ENCODE results near the gene DENND2A. TPM values are rescaled to one million over a fixed set of nuclear protein-coding genes. Genes with fewer than 3 reads are reported as not detected.

Gene DENND2A
- total RNA-seq, 4 donors from 2014 or later, result 2.0 to 10.9 (median 5.1) TPM

DNA sequence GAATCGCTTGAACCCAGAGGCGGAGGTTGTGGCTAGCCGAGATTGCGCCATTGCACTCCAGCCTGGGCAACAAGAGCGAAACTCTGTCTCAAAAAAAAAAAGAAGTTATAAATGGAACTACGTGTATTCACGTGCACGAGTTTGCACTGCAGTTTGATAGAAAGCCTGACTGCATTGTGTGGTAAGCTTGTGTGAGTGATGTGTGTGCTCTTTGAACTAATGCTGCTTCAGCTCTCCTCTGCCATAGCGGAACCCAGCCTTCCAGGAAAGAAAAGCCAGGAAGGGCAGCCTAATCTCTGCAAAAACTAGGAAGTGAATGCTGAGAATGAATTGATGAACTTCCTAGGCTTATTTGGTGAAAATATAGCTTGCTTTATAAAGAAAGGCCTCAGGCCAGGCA lies 145.7 kb downstream of the DENND2A start:
- TF ChIP-seq POLR2A (IDR thresholded peaks at IDR 0.05) (no peak), CTCF (IDR thresholded peaks at IDR 0.05) (no peak)
- WGBS, 2 donors, result 84 to 90% methylated on average over 9 of the region's 9 CpGs
- no peak for DNase-seq
- no peaks in the 10 kb centered on the region for H3K9me3 ChIP-seq
- intact Hi-C loops (cut with DNase I), result no loop called here
- no peak overlapping the region for H3K27ac ChIP-seq
- no peak overlapping the region for H3K4me3 ChIP-seq (replicated peaks in 1 of 3)
- no peaks in the 10 kb centered on the region for H3K27me3 ChIP-seq
- no peaks in the 10 kb centered on the region for H3K4me1 ChIP-seq
- no peaks in the 10 kb centered on the region for H3K36me3 ChIP-seq

DNA sequence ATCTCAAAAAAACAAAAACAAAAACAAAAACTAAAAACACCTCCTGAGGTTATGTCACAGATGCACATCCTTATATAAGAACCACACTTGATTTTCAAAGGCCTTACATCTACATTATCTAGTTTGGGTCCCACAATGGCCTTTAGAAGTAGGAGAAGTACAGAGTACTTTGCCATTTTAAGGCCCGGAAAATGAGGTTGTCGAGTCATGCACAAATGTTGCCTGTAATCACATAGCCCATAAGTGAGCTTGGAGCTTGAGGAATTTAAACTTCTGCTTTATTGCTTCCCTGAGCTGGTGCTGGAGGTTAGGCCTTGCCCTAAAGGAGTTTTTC lies 151.6 kb downstream of the DENND2A start:
- H3K4me1 ChIP-seq, result no peaks in the 10 kb centered on the region
- no peak for DNase-seq
- H3K9me3 ChIP-seq, result no peaks in the 10 kb centered on the region
- H3K27me3 ChIP-seq, result no peaks in the 10 kb centered on the region
- H3K36me3 ChIP-seq, result no peaks in the 10 kb centered on the region
- no peak overlapping the region for H3K27ac ChIP-seq
- H3K4me3 ChIP-seq (replicated peaks in 1 of 3), result no peak overlapping the region
- 63 to 81% methylated on average over 2 of the region's 2 CpGs for WGBS, 2 donors
- TF ChIP-seq POLR2A (IDR thresholded peaks at IDR 0.05), result no peak
- no peak for TF ChIP-seq CTCF (IDR thresholded peaks at IDR 0.05)
- intact Hi-C loops (cut with DNase I), result no loop called here

GRCh38 chr7:140485500-140486265 lies 154.9 kb downstream of the DENND2A start:
- intact Hi-C loops (cut with DNase I), result no loop called here
- H3K4me1 ChIP-seq, result no peaks in the 10 kb centered on the region
- DNase-seq, result no peak
- H3K27ac ChIP-seq, result no peak overlapping the region
- no peaks in the 10 kb centered on the region for H3K9me3 ChIP-seq
- TF ChIP-seq POLR2A (IDR thresholded peaks at IDR 0.05) (no peak), CTCF (IDR thresholded peaks at IDR 0.05) (no peak)
- H3K27me3 ChIP-seq, result no peaks in the 10 kb centered on the region
- H3K36me3 ChIP-seq, result no peaks in the 10 kb centered on the region
- WGBS, 2 donors, result 72 to 78% methylated on average over 14 of the region's 14 CpGs
- H3K4me3 ChIP-seq (replicated peaks in 1 of 3), result no peak overlapping the region

- TF ChIP-seq CTCF (IDR thresholded peaks at IDR 0.05), result no peak
- no peak for TF ChIP-seq POLR2A (IDR thresholded peaks at IDR 0.05)
- H3K27ac ChIP-seq, result no peak overlapping the region
- WGBS, 2 donors, result 71 to 74% methylated on average over 5 of the region's 5 CpGs
Measured at GRCh38 chr7:140484951-140485499, 155.6 kb downstream of the DENND2A start.

DNA sequence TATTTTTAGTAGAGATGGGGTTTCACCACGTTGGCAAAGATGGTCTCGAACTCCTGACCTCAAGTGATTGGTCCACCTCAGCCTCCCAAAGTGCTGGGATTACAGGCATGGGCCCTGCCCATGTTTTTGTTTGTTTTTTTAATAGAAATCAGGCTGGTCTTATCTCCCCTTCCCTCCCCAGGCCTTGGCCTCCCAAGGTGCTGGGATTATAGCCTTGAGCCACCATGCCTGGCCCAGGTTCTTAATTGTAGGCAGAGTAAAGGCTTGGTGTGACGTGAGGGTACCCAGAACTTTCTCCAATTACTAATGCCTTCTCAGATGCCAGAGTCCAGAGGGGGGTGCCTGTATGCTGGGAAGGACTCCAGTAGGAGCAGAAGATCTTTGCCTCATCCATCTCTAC lies 156.1 kb downstream of the DENND2A start:
- WGBS, 2 donors, result 80 to 92% methylated on average over 3 of the region's 3 CpGs
- no peaks in the 10 kb centered on the region for H3K9me3 ChIP-seq
- TF ChIP-seq POLR2A (IDR thresholded peaks at IDR 0.05), result no peak
- no peak overlapping the region for H3K27ac ChIP-seq
- H3K4me3 ChIP-seq (replicated peaks in 1 of 3), result no peak overlapping the region
- no peaks in the 10 kb centered on the region for H3K27me3 ChIP-seq
- DNase-seq, result no peak
- no peaks in the 10 kb centered on the region for H3K36me3 ChIP-seq
- peaks cover 0 to 4% of the 10 kb centered on the region in 2 donors for H3K4me1 ChIP-seq
- intact Hi-C loops (cut with DNase I), result no loop called here

More at GRCh38 chr7:140484951-140485499, 155.6 kb downstream of the DENND2A start:
- no peak overlapping the region for H3K4me3 ChIP-seq (replicated peaks in 1 of 3)
- H3K27me3 ChIP-seq, result no peaks in the 10 kb centered on the region
- no peaks in the 10 kb centered on the region for H3K4me1 ChIP-seq
- H3K9me3 ChIP-seq, result no peaks in the 10 kb centered on the region
- no peaks in the 10 kb centered on the region for H3K36me3 ChIP-seq
- DNase-seq, result no peak
- intact Hi-C loops (cut with DNase I), result no loop called here

All from thyroid gland (tissue), 4 donors.